ENCODE data around the gene TIMM8A. TPM values are rescaled to one million over a fixed set of nuclear protein-coding genes. Genes with fewer than 3 reads are reported as not detected.

TIMM8A gene
- total RNA-seq, 2 donors from 2014 or later = 15.4 to 27.8 TPM

Other genes with a start within 250 kb of the TIMM8A start
- 1 to 10 TPM in 1 of 2 donors, under 1 TPM in 1; 0.90 to 1.6 TPM for gene DRP2, start 129.0 kb downstream of the TIMM8A start, total RNA-seq
- gene TAF7L, start 57.4 kb downstream of the TIMM8A start, total RNA-seq = under 1 TPM in 1 of 2 donors, not detected in 1; 0.11 TPM
- gene BTK, start 37.4 kb upstream of the TIMM8A start, total RNA-seq = 1 to 10 TPM in 1 of 2 donors, under 1 TPM in 1; 0.48 to 1.7 TPM
- 100 to 1,000 TPM; 197 to 307 TPM for gene RPL36A, start 42.3 kb upstream of the TIMM8A start, total RNA-seq
- 10 to 100 TPM; 64.9 to 67.2 TPM for gene GLA, start 59.2 kb upstream of the TIMM8A start, total RNA-seq
- gene HNRNPH2, start 59.5 kb upstream of the TIMM8A start, total RNA-seq = 10 to 100 TPM; 25.1 to 39.1 TPM
- gene ARMCX4, start 136.7 kb upstream of the TIMM8A start, total RNA-seq = 10 to 100 TPM in 1 of 2 donors, 1 to 10 TPM in 1; 4.9 to 11.3 TPM
- gene ARMCX1, start 201.8 kb upstream of the TIMM8A start, total RNA-seq = under 1 TPM; 0.64 to 0.95 TPM

All from activated T-helper 17 cell treated with anti-CD3 and anti-CD28 coated beads, Interleukin-2, amount 50 U/mL, for 72 hours (primary cell).